Measurements from ENCODE around the gene GTF3C4.

DNA sequence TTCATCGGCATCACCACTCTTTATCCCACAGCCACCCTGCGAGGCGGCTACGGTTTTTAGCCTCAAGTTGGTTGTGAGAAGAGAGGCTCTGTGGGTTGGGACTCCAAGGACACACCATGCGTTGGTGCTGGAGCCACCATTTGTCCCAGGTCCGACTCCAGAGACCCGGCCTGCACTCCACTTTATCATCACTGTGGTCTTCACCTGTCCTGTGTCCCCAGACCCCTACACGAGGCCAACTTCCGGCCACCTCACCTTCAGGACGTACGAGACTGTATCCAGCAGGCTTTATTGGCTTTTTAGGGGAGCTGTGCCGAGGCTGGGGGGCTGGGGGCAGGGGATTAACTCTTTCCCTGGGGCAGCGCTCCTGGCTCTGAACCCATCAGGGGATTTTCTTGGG, 55.0 kb downstream of the GTF3C4 start:
- TF ChIP-seq, protein P1, sequence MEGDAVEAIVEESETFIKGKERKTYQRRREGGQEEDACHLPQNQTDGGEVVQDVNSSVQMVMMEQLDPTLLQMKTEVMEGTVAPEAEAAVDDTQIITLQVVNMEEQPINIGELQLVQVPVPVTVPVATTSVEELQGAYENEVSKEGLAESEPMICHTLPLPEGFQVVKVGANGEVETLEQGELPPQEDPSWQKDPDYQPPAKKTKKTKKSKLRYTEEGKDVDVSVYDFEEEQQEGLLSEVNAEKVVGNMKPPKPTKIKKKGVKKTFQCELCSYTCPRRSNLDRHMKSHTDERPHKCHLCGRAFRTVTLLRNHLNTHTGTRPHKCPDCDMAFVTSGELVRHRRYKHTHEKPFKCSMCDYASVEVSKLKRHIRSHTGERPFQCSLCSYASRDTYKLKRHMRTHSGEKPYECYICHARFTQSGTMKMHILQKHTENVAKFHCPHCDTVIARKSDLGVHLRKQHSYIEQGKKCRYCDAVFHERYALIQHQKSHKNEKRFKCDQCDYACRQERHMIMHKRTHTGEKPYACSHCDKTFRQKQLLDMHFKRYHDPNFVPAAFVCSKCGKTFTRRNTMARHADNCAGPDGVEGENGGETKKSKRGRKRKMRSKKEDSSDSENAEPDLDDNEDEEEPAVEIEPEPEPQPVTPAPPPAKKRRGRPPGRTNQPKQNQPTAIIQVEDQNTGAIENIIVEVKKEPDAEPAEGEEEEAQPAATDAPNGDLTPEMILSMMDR (IDR thresholded peaks at IDR 0.05; ENCODE audit: low read depth, low read length, poor library complexity, severe bottlenecking) = no peak
- no peak for TF ChIP-seq EZH2phosphoT487 (IDR thresholded peaks at IDR 0.05; ENCODE audit: borderline replicate concordance, low read length)
